Skin of body (tissue), 2 donors: ENCODE measurements around the gene STOX2. TPM values are rescaled to one million over a fixed set of nuclear protein-coding genes. Genes with fewer than 3 reads are reported as not detected.

Experiments
- DNase-seq: peaks from one replicate; lab custom pipeline; 2025; lab: John Stamatoyannopoulos, UW
- total RNA-seq: library from RNA; depleted of rRNA; stranded (reverse); fragments of >200 nt; gene quantifications from one replicate; pipeline ENCODE4 v1.2.3, GENCODE V29; 2014

Gene STOX2
- total RNA-seq, 1 donor from 2014 or later = 11.8 TPM

DNA sequence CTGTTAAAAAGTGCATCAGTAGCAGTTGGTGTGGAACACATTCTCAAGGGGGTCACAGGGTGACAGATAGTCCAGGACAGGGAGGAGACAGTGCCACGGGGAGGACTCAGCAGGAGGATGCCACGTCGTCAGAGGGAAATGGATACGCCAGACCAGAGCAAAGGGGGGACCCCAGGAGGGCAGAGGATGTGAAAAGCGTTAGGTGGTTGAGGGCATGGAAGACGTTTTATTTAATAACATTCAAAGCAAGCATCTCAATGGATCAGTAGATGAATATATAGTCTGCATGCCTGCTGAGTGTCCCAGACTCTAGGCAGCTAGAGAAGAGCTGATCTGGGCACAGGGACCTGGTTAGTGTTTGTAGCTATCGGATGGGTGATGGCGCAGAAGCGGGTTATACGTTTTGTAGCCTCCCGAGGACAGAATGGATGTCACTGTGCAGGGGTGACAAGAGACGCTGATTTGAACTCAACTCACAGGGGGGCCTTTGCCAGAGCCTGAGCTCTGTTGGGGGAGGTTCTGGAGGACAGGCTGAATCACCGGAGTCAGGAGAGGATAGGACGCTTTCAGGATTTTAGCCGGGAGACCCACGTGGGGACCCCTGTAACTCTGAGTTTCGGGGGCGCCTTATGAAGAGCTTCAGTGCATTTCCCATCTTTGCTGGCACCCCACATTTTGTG is 81.3 kb downstream of the STOX2 start:
- DNase-seq = no peak

DNA sequence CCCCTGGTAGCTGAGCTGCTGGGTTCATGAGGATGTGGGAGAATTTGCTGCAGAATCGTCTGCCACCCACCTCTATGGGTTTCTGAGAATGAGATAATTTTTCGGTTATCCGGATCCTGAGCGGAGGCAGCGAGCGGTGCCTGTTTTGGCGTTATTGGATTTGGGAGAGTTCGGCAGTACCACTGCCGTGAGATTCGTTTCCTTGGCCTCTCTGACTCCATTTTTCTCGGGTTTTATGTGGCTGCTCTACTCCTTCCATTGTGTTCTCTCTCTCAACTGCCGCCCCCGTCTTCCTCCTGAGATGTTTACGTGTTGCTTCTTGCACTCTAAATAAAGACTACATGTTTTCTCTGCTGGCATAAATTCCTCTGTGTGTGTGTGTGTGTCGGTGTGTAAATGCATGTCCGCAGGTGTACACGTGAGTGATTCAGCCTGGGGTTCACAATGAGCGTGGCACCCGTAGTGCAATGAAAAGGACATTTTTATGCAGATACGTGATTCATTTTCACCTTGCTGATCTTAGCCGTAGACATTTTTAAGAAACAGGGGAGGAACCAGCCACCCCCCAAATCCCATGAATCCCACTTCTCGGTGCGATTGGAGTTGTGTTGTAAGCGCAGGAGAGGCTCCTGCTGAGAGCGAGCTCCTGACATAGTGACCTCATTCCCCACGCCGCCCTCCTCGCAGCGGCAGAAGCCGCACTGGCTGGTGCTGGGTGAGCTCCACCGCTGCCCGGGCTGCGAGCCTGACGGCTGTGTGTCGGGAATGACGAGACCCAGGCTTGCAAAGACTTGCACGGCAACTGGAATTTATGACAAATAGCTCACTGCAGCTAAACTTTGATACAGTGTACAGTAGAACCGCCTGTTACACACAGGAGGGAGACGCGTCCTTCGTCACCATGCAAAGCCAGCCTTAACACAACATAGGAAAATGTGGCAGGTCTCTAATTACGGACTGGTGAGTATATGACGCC is 82.2 kb downstream of the STOX2 start:
- DNase-seq = peak; percentile 71

DNA sequence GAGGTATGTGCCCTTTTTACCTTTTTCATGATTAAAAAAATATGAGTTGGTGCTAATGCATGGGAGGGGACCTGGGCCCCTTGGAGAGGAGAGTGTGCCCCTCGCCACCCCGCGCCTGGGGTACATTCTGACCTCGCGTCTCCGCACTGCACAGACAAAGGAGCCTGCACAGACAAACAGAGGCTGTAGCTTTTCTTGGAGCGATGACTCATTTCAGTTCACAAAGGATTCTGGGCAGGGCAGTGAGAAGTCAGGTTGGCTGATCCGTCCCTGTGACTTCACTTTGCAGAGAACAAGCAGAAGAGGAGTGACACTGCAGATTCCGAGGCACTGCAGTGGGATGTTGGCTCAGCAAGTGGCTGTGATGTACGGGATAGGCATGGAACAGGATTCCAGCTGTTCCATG is 82.9 kb downstream of the STOX2 start:
- DNase-seq = peak; percentile 92

DNA sequence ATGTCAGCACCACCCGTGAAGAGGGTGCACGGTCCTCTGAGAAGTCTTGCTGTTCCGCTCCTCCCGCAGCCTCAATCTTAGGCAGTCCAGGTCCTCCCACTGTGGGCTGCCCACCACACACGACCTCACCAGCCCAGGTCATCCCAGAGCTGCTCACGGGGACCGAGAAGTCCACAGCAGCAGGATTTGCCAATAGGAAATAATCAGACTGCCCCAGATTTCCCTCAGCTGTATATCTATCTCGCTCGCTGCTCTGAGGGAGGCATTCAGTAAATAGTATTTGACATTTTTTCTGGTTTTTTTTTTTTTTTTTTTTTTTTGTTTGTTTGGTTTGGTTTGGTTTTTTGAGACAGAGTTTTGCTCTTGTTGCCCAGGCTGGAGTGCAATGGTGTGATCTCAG is 83.8 kb downstream of the STOX2 start:
- no peak for DNase-seq

DNA sequence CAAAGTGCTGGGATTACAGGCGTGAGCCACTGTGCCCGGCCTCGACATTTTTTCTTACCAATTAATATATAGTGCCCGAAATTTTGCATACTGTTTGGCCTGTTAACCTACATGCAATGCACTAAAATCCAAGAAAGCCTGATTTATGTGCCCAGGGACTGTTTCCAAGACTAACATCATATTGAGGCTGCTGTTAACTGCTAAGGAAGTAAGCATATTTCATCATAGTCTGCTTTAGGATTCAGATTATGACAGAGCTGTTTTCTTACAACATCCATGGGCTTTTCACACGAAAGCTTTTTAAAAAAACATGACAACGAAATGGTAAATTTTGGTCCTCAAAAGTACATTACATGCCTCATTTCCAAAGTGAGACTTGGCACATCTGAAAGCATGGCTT is 84.4 kb downstream of the STOX2 start:
- peak; percentile 80 for DNase-seq

DNA sequence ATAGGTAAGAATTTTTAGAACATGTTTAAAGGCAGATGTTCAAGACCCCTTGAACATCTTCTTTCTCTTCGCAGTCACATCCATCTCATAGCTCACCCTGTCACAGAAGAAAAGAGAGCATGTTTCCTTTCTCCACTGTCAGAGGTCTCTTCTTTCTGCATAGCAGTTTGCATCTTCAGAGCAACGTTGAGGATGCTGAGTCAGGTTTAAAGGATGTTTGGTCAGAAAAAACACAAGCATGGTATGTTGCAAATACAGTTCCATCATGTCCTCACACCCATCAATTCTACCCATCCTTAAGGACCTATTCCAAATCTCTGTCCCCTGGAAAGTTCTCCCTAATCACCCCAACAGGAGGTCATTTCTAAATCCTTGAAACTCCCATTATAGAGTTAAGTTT is 84.8 kb downstream of the STOX2 start:
- no peak for DNase-seq

DNA sequence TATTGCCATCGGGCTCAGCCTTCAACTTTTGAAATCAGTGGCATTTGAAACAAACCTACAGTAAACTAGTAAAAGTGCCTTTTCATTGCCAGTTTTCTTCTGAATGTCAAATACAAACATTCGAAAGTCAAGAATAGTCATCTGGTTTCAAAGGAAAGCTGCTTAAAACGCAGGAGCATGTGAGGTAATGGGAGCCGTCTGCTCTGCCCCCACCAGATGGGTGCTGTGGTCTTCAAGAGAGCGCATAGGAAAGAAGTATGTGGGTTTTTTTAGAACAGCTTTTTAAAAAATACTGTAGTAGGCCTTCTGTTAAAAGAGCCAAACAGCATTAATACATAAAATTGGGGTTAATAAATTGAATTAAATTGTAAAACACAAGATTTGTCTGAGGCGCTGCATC is 88.6 kb downstream of the STOX2 start:
- no peak for DNase-seq

DNA sequence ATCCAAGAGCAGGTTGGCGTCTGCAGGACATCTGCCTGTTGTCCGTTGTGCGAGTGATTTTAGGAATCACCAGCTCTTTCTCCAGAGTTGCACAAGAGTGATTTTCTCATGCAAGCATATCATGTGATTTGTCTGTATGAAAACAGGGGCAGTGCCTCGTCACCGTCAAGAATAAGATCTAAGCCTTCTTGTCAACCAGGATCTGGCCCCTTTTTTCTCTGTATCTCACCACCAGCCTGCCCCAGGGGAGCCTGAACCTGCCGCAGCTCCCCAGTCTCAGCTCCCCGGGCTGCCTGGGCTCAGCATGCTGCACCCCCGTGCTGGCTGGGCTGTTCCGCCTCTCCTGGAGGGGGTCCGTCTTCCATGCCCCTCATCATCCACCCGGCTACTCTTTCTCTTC is 90.5 kb downstream of the STOX2 start:
- no peak for DNase-seq

DNA sequence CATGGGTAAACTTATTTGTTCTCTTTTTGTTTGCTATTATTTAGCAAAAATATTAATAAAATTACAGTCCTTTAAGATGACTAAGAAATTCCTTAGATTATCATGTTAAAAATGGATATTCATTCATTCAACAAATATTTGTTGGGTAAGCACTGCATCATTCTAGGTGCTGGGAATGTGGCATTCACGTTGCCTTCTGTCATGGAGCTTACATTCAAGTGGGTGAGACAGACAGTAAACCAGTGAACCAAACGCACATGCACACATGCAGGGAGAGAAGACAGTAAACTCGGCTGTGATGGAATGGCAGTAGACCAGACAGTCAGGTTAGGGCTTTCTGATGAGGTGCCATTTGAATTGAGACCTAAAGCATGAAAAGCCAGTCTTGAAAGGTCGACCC is 91.8 kb downstream of the STOX2 start:
- no peak for DNase-seq

DNA sequence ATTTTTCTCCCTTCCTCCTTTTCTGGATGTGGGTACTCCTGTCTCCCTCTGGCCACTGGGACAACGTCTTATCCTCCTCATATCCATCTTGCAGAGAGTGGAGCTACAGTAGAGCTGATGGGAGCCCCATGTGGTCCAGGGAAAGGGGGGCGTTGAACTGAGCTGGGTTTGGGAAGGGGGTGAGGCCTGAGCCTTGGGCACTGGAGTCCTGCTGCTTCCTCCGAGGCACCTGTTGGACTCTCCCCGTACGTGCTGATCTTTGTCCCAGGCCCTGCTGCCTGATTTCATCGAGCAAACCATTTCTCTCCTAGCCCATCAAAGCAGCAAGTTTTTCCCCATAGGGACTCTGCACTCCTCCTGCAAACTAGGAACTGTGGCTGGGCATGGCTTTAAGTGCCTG is 94.3 kb downstream of the STOX2 start:
- no peak for DNase-seq

DNA sequence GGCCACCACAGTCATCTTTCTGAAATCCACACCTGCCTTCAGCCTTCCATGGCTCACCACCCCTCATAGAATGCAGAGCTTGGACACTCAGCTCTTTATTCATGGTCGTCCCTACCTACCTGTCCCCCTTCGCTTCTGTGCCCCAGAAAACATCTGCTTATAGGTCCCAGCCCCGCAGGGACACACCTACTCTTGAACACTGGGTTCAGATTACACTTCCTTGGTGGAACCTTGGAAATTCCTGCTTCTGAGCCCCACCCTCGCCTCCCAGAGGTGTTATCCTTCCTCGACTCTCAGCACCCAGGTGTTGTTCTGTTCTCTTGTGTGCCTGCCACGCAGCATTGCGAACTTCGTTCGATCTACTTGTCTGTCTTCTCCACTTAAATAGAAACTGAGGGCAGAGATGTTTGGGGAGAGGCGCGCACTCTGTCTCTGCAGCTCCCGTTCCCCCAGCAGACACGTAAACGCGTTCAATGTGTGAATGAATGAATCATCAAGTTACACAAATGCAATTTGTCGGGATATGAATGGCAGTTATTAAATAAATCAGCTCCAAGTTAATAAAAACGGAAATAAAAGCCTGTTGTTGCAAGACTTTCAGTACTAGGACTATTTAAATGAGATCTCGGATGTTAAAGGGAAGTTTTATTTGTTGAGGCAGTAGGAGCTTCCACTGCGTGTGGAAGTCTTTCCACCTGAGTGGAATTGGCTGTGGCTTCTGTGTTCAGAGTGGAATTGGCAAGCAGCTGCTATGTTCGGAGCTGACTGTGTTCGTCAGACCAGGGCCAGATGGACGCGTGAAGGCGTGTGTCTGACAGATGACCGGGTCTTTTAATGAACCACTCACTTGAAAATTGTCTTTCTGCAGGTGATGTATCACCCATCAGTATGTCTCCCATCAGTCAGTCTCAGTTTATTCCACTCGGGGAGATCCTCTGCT is 95.6 kb downstream of the STOX2 start:
- DNase-seq = no peak

DNA sequence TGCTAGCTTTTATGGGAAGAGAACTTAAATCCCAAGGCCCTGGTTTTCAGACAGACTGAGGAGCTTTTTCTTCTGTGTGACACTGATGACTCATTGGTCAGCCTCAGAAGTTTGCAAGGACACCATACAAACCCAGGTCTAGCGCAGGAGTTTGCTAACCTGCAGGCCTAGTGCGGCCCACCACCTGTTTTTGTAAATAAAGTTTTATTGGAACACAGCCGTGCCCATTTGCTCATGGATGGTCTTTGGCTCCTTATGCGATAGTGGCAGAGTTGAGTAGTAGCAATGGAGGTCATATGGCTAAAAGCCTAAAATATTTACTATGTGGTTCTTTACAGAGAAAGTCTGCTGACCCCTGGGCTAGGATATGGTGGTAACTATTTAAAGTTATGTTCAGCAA is 98.3 kb downstream of the STOX2 start:
- DNase-seq = no peak

DNA sequence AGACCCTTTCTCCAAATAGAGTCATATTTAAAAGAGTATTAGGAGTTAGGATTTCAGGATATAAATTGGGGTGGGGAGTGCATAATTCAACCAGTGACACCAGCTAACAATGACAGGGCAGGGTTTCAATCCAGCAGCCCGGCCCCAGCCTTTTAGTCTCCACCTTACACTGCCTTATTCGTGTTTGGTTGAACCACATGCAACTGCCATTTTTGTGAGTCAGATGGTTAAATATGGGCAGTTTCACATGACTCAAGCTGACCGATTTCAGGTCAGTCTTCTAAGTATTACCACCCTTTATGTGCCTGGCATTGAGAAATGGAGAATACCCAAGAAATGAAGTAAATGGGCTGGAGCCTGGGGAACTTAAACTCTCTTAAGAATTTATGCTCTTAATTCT is 102.8 kb downstream of the STOX2 start:
- no peak for DNase-seq

DNA sequence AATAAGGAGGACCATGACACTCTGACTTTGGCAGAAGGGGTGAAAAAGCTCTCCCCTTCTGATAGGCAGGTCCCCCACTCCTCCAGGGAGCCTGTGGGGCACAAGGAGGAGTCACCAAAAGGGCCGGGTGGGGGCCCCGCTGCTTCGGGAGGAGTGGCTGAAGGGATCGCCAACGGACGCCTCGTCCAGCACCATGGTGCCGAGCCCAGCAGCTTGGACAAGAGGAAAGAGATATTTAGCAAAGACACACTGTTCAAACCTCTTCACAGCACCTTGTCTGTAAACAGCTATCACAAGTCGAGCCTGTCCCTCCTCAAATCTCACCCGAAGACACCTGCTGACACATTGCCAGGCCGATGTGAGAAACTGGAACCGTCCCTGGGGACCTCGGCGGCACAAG is 105.6 kb downstream of the STOX2 start:
- DNase-seq = no peak

DNA sequence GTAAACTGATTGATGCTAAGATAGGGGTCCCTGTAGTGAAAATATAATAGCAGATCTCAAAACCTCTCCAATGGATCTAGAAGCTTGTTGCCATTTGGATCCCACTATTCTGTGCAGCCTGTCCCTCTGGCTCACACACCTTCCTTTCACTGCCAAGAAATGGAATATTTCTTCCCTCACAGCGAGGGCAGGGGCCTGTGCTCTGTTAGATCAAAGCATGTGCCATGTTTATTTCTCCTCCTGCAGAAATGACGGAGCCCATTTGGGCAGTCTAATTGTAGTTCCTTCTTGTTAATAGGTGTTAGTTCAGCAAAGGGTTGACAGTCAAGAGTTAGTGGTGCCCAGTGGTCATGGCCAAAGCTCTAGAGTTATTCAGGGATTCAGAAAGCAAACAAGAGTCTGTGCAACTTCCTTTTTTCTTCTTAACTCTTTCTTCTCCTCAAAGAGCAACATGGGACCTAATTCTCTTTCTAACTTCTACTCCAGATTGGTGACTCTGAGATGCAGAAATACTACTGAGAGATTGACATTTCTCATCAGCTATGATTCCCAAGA is 106.8 kb downstream of the STOX2 start:
- no peak for DNase-seq

DNA sequence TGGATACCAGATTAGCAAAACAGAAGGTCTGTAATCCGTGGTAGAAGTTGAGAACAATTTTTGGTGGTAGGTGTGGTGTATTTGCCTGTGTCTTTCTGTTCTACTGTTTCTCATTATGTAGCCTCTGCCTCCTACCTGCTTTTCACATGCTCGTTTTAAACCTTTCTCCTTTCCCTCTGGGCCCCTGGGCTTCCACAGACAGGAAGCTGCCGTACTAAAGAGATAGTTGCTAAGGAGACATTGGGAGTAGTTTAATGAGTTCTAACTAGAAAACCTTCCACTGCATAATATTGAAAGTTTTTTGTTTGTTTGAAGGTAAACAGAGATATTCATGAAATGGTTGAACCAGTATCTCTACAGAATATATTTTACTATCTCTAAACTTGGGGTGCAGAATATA is 107.8 kb downstream of the STOX2 start:
- DNase-seq = no peak

DNA sequence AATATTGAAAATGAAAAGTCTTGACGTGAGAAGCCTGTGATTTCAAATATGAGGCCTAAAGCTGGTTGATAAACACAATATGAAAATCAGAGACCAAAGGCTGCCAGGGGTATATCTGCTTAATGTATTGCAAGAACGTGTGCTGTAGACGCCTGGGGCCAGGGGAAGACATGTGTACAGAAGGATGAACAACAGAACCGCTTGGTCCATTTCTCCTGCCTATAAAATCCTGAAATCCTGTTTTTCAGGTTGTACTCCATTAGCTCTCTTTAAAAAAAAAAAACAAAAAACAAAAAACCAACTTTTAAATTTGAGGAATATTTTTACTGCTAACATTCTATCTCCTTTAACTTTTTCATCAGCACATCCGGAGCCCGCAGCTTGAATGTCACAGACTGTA is 109.2 kb downstream of the STOX2 start:
- no peak for DNase-seq

DNA sequence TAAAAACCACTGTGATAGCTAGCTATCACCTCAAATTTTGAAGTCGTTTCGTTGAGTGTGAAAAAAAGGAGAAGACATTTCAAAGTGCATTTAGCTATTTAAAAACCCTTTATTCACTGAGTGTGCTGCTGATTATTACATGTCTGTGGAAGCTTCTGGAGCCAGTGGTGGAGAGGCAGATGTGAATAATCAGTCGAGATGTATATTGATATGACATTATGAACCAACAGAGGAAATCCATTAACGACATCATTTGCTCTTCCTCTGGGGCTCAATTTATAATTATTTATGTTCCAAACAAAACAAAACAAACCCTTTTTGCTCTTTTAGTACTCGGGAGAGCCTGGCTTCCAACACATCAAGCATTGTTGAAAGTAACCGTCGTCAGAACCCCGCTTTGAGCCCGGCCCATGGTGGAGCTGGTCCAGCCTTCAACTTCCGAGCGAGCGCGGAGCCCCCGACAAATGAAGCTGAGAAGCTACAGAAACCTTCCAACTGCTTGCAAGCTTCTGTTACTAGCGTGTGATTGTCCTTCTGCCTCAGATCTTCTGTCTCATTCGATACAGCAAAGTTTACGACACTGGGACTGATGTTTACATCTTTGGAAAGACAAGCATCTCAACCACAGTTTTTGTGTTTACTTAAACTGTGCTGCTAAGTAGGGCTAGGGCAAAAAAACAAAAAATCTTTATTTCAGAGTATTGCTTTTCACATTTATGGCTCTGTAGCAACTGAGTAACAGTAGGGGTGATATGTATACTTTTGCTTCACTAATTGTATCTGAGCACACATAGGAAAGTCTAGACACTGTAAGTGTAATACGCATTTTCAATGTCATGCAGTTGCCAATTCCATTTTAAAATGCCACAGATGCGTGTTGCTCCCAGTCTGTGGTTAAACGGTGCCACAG is 111.9 kb downstream of the STOX2 start:
- peak; percentile 90 for DNase-seq

DNA sequence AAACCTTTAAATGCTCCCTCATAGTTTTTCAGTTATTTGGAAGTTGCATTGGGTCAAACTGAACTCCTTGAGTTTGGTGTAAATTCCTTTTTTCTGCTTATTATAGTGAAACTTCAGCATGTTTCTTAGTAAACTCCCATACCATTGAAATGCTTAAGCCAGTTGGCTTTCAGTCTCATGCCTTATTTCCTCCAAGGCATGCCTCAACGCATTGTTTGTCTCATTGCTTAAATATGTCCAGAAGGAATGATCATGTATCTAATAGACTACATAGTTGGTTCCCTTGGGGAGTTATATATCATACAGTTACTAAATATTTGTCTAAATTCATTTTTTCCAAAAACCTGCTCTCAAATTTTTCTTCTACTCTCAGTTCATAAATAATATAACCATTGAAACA is 114.0 kb downstream of the STOX2 start:
- DNase-seq = peak; percentile 88
